Transverse colon (tissue), 4 donors: ENCODE results near the gene NLRC3.

ENCODE experiments used
- POLR2AphosphoS5 ChIP-seq, 3 donors: sonication (generic); formaldehyde crosslinking; IDR thresholded peaks; one replicate each; pipeline ENCODE4 v1.6.1; 2016; ENCODE audit warnings: antibody characterized with exemption in 3 of 3
- TF ChIP-seq, protein P1 (sequence below), 5 experiments: fragments of 200-600 bp in 3 of 5; fragments of 450-650 bp in 2 of 5; sonication (generic) in 3 of 5; IDR thresholded peaks; 1 replicate in 2 of 5; 2 replicates in 3 of 5; pipeline ENCODE4 v1.5.1; 2016 to 2017; ENCODE audit warnings: antibody characterized with exemption in 5 of 5, inconsistent platforms in 3 of 5, mild to moderate bottlenecking in 2 of 5, moderate library complexity in 1 of 5

DNA sequence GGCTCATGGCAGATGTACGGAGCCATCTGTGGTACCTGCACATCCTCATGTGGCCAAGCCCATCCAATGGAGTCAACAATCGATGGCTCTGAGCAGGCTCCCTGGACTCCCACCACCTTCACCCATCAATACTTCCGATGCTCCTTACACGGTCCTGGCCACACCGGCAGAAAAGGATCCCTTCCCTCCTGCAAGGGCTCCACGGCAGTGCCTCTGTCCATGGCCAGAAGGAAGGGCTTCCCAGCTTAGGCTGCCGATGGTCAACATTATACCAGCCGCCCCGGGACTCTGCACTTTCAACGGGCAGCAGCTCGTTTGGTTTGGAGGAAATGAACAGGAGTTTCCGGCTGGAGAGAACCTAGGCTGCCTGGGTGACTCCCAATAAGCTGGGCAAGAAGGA is 21.0 kb upstream of the NLRC3 start:
- TF ChIP-seq, protein P1, sequence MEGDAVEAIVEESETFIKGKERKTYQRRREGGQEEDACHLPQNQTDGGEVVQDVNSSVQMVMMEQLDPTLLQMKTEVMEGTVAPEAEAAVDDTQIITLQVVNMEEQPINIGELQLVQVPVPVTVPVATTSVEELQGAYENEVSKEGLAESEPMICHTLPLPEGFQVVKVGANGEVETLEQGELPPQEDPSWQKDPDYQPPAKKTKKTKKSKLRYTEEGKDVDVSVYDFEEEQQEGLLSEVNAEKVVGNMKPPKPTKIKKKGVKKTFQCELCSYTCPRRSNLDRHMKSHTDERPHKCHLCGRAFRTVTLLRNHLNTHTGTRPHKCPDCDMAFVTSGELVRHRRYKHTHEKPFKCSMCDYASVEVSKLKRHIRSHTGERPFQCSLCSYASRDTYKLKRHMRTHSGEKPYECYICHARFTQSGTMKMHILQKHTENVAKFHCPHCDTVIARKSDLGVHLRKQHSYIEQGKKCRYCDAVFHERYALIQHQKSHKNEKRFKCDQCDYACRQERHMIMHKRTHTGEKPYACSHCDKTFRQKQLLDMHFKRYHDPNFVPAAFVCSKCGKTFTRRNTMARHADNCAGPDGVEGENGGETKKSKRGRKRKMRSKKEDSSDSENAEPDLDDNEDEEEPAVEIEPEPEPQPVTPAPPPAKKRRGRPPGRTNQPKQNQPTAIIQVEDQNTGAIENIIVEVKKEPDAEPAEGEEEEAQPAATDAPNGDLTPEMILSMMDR (IDR thresholded peaks at IDR 0.05) = no peak
- TF ChIP-seq POLR2AphosphoS5 (IDR thresholded peaks at IDR 0.05) = no peak
